Lower lobe of right lung (tissue), 2 donors: Measurements from ENCODE around the gene TMPRSS13. TPM values are rescaled to one million over a fixed set of nuclear protein-coding genes. Genes with fewer than 3 reads are reported as not detected.

ENCODE experiments used
- ATAC-seq, 2 donors: fragments of 200-7000 bp; cut with Tn5 transposase; one replicate each; pipeline ENCODE4 v1.9.1; 2020 to 2022; ENCODE audit warnings: mild to moderate bottlenecking in 2 of 2, moderate library complexity in 2 of 2
- DNase-seq: peaks from one replicate; pipeline ENCODE4 v3.0.0-alpha.2; 2020
- H3K27ac ChIP-seq: fragments of 200-600 bp; one replicate; pipeline ENCODE4 v1.8.0; 2022
- H3K27me3 ChIP-seq: fragments of 200-600 bp; one replicate; pipeline ENCODE4 v1.8.0; 2022; ENCODE audit warnings: low read depth
- H3K36me3 ChIP-seq: fragments of 200-600 bp; one replicate; pipeline ENCODE4 v1.8.0; 2022; ENCODE audit warnings: mild to moderate bottlenecking
- H3K4me1 ChIP-seq: fragments of 200-600 bp; one replicate; pipeline ENCODE4 v1.8.0; 2022
- H3K4me3 ChIP-seq: fragments of 200-600 bp; one replicate; pipeline ENCODE4 v1.8.0; 2022; ENCODE audit warnings: mild to moderate bottlenecking
- H3K9me3 ChIP-seq: fragments of 200-600 bp; one replicate; pipeline ENCODE4 v1.8.0; 2022
- intact Hi-C: fragments of 100-400 bp; cut with DNase I; formaldehyde crosslinking; loops from one replicate; pipeline ENCODE4 v1.11.0; 2022
- total RNA-seq: library from RNA; stranded (reverse); fragmentation: NEBNext Ultra II Directional; extraction: Animal tissue kit (Norgen Biotek cat#: 25700); gene quantifications from one replicate; pipeline ENCODE4 v1.2.1, GENCODE V29; 2021
- TF ChIP-seq, protein P1 (sequence below): fragments of 200-600 bp; IDR thresholded peaks from one replicate; pipeline ENCODE4 v1.8.0; 2022; ENCODE audit warnings: antibody characterized with exemption, mild to moderate bottlenecking
- donor health status: DM: no; HTN: yes; CAD: no; lungs with severe emphysema.

Gene TMPRSS13
- total RNA-seq, 1 donor from 2014 or later = 7.0 TPM

- Histone ChIP-seq H3K4me3 (no peak overlapping the region), H3K27ac (no peak overlapping the region), H3K4me1 (peaks cover 44% of the 10 kb centered on the region), H3K36me3 (no peaks in the 10 kb centered on the region), H3K9me3 (no peaks in the 10 kb centered on the region), H3K27me3 (peaks cover 3% of the 10 kb centered on the region)
- no peak for ATAC-seq
- intact Hi-C loops = no loop called here
- TF ChIP-seq, protein P1, sequence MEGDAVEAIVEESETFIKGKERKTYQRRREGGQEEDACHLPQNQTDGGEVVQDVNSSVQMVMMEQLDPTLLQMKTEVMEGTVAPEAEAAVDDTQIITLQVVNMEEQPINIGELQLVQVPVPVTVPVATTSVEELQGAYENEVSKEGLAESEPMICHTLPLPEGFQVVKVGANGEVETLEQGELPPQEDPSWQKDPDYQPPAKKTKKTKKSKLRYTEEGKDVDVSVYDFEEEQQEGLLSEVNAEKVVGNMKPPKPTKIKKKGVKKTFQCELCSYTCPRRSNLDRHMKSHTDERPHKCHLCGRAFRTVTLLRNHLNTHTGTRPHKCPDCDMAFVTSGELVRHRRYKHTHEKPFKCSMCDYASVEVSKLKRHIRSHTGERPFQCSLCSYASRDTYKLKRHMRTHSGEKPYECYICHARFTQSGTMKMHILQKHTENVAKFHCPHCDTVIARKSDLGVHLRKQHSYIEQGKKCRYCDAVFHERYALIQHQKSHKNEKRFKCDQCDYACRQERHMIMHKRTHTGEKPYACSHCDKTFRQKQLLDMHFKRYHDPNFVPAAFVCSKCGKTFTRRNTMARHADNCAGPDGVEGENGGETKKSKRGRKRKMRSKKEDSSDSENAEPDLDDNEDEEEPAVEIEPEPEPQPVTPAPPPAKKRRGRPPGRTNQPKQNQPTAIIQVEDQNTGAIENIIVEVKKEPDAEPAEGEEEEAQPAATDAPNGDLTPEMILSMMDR = no peak
- no peak for DNase-seq
Measured at GRCh38 chr11:117859488-117860112, 69.6 kb downstream of the TMPRSS13 start.

DNA sequence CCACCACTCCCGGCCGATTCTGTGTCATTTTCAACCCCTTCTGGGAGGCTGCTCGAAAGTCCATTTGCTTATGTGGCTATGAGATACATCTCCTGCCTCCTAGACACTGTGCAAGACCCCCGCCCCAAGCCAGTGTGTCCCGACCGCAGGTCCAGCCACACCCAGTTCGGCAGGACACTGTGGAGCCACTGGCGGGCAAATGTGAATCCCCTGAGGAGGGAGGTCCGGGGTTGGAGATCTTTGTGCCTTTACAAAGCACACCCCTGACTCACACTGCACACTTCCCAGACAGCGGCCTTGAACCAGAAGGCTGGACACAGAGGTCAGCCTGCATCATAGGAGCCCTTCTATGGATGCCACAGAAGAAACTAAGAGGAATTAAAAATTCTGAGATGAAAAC, 70.1 kb downstream of the TMPRSS13 start:
- peaks cover 44% of the 10 kb centered on the region for H3K4me1 ChIP-seq
- DNase-seq (no peak), ATAC-seq (no peak)
- H3K9me3 ChIP-seq = no peaks in the 10 kb centered on the region
- TF ChIP-seq, protein P1 = no peak
- H3K27ac ChIP-seq = no peak overlapping the region
- peaks cover 3% of the 10 kb centered on the region for H3K27me3 ChIP-seq
- intact Hi-C loops = no loop called here
- H3K36me3 ChIP-seq = no peaks in the 10 kb centered on the region
- no peak overlapping the region for H3K4me3 ChIP-seq

DNA sequence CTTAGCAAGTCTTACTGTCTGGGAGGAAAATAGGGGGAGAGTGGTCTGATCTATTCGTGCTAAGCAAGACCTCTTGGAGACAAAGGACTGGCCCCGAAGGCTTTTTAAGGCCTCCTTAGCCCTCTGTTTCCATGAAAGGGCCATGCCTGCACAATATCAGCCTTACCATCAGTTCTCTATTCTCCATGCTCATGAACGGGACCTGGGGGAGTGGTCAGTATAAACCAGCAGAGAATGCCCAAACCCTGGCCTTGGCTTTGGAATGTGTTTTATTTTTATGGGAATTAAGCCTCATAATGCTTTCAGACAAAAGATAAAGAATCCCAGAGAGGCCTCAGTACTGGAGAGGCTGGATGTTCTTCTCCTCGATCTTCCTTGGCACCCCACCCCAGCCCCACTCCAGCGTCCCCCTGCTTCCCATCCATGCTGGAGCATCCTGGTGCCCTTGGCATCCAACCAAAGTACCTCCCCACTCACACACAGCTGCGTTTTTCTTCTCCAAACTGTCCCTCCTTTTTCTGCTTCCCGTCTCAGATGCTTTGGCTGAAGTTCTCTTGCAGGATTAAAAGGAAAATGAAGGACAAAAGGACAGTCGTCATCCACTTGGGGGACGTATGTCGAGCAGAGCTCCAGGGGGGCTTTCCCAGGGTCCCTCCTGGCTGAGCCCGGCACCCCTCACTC, 71.3 kb downstream of the TMPRSS13 start:
- TF ChIP-seq, protein P1 = no peak
- DNase-seq = no peak
- Histone ChIP-seq H3K27me3 (peaks cover 3% of the 10 kb centered on the region), H3K9me3 (peaks cover under 1% of the 10 kb centered on the region), H3K27ac (no peak overlapping the region), H3K4me1 (peaks cover 36% of the 10 kb centered on the region), H3K36me3 (no peaks in the 10 kb centered on the region), H3K4me3 (no peak overlapping the region)
- no peak for ATAC-seq
- intact Hi-C loops = no loop called here

DNA sequence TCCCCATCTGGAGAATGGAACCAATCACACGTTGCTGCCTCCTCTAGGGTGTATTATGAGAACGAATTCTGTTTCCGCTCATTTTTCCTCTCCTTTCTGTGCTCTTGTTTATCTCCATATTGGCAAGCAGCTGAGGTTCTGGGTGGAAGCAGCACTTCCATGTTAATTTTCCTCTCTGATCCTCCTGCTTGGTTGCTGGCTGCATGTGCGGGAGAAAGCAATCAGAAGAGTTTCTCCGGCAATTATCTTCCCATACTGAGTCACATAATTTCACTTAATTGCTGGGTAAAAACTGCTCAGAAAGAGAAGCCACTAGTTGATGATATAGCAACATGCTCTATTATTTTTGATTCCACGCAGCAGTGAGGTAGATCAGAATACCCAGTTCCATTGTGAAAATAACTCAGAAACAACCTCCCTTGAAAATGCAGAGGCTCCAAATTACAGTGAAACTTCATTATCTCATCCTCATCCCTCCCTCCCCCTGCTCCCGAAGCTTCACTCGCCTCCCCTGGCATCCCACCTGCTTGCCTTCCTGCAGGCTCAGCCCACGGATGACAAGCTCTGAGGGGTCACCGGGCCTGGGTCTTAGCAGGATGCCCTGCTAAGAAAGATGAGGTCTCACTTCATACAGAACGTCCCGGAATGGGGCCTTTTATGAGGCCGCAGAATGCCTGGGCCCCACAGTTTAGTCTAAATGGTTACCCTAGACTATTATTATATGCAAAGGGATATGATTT, 73.1 kb downstream of the TMPRSS13 start:
- ATAC-seq = no peak
- intact Hi-C loops = no loop called here
- Histone ChIP-seq H3K4me3 (no peak overlapping the region), H3K27ac (no peak overlapping the region), H3K36me3 (no peaks in the 10 kb centered on the region), H3K27me3 (peaks cover 3% of the 10 kb centered on the region), H3K9me3 (peaks cover 9% of the 10 kb centered on the region), H3K4me1 (peaks cover 24% of the 10 kb centered on the region)
- DNase-seq = no peak
- TF ChIP-seq, protein P1 = no peak

DNA sequence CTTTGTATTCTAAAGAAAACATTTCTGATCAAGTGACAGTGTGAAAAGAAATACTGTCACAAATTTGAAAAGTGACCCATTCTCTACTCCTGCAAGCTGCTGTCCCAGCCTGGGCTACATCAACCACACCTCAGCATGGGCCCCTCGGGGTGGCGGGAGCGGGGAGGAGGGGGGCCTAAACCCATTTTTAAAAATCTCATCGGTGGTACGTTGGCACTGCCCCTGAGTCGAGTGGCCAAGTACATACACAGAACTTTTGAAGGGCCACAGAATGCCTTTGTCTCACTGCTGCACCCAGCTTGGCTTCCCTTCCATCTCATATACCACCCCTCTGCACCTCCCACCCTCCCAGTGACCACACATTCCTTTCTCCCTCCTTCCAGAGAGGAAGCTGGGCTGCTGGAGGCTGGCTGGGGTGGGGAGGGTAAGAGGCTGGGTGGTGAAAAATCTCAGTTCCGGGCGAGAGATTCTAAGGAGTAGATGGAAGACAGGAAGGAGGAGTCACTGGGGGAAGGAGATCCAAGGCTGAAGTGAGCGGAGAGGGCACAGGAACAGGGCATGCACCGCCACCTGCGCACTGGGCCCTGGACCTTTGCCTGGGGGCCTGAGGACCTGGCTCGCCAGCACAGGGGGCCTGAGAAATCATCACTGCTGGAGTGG, 73.9 kb downstream of the TMPRSS13 start:
- H3K4me1 ChIP-seq = peaks cover 18% of the 10 kb centered on the region
- no peaks in the 10 kb centered on the region for H3K36me3 ChIP-seq
- ATAC-seq = no peak
- no peak for DNase-seq
- H3K27ac ChIP-seq = no peak overlapping the region
- intact Hi-C loops = no loop called here
- no peak overlapping the region for H3K4me3 ChIP-seq
- peaks cover 9% of the 10 kb centered on the region for H3K9me3 ChIP-seq
- TF ChIP-seq, protein P1 = no peak
- H3K27me3 ChIP-seq = peaks cover 3% of the 10 kb centered on the region
